22Rv1 (cell line): ENCODE measurements around the gene UNC50.

Source experiments
- CTCF ChIP-seq: fragments of 450-650 bp; IDR thresholded peaks from 2 replicates; pipeline ENCODE4 v1.5.1; 2017; ENCODE audit warnings: mild to moderate bottlenecking
- ZFX ChIP-seq: fragments of 450-650 bp; IDR thresholded peaks from 2 replicates; pipeline ENCODE4 v1.6.1; 2017; ENCODE audit warnings: antibody characterized with exemption, borderline replicate concordance

GRCh38 chr2:98571796-98572195 is 36.6 kb upstream of the UNC50 start:
- no peak for TF ChIP-seq CTCF
- TF ChIP-seq ZFX = no peak
